Peyer's patch (tissue), 4 donors: ENCODE data around the gene NFAT5.

Experiments
- CTCF ChIP-seq, 6 experiments: fragments of 450-650 bp in 4 of 6; fragments of 200-600 bp in 2 of 6; sonication (generic) in 1 of 6; IDR thresholded peaks; one replicate each; pipeline ENCODE4 v1.5.1; 2017 to 2019; ENCODE audit warnings: antibody characterized with exemption in 6 of 6, mild to moderate bottlenecking in 3 of 6, moderate library complexity in 1 of 6
- POLR2A ChIP-seq, 2 donors: fragments of 450-650 bp; IDR thresholded peaks; one replicate each; pipeline ENCODE4 v1.5.1; 2017; ENCODE audit warnings: antibody characterized with exemption in 2 of 2, mild to moderate bottlenecking in 2 of 2, moderate library complexity in 2 of 2

DNA sequence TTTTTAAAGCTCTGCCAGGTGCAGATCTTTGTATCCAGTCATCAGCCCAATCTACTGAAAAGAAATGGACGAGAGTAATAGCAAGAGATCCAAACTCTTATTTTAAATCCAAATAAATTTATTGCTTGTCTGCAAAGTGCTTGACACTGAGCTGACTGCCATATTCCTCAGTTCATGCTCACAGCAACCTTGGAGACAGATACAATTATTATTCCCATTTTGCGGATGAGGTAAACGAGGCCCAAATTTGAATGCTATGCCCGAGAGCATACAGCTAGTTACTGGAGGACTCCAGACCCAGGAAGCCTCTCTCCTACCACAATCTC lies 188.3 kb downstream of the NFAT5 start:
- no peak for TF ChIP-seq CTCF (IDR thresholded peaks at IDR 0.05)
- no peak for TF ChIP-seq POLR2A (IDR thresholded peaks at IDR 0.05)
